ENCODE results near the gene AP4E1.
"Not testable (repeated sequence)": the region's sequence is repeated elsewhere in the genome, so short reads cannot be mapped to it uniquely, and the experiment has no call there.

Gene AP4E1

DNA sequence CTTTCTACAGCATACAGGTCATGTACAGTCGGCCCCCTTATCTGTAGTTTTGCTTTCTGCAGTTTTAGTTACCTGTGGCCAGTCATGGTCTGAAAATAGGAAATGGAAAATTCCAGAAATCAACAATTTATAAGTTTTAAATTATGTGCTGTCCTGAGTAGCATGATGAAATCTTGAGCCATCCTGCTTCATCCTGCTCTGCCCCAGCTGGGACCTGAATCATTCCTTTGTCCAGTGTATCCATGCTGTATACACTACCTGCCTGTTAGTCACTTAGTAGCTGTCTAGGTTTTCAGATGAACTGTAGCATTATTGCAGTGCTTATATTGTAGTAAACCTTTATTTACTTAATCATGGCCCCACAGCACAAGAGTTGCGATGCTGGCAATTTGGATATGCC is 44.8 kb downstream of the AP4E1 start:
- no peak for DNase-seq

DNA sequence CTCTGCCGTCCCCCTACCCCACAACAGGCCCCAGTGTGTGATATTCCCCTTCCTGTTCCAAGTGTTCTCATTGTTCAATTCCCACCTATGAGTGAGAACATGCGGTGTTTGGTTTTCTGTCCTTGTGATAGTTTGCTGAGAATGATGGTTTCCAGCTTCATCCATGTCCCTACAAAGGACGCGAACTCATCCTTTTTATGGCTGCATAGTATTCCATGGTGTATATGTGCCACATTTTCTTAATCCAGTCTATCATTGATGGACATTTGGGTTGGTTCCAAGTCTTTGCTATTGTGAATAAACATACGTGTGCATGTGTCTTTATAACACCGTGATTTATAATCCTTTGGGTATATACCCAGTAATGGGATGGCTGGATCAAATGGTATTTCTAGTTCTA is 46.4 kb downstream of the AP4E1 start:
- not testable (repeated sequence) for DNase-seq

DNA sequence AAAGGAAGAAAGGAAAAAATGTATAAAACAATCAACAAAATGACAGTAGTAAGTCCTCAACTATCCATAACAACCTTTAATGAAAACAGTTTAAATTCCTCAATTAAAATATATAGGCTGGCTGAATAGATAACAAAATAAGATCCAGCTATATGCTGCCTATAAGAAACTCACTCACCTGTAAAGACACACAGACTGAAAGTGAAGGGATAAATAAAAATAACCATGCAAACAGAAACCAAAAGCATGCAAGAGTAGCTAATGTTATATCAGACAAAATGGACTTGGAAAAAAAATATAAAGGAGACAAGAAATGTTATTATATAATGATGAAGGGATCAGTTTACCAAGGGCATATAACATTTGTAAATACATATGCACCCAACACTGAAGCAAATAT is 51.2 kb downstream of the AP4E1 start:
- no peak for DNase-seq

DNA sequence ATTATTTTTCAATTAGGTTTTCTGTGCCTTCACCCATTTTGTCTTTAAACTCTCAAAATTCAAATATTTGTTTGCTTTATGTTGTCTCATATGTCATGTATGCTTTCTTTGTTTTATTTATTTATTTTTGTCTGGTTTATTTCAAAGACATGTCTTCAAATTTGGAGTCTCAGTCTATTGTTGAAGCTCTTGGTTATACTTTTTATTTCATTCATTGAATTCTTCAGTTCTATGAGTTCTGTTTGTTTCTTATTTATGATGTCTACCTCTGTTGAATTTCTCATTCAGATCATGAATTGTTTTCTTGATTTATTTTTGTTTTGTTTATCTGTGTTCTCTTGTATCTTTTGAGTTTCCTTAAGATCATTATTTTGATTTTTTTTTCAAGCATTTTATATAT is 55.6 kb downstream of the AP4E1 start:
- no peak for DNase-seq

DNA sequence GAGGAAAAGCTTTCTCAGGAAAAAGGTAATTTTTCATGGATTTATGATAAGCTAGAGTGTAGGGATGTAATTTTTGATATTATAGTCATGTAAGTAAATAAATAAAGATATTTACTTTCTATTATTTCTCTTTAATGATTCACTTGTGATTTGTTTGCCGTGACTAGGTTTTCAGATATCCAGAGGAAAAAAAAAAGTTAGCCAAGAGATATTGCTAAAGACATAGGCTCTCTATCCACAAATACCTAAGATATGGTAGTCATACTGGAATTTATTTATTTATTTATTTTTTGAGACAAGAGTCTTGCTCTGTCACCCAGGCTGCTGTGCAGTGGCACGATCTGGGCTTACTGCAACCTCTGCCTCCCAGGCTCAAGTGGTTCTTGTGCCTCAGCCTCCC is 59.9 kb downstream of the AP4E1 start:
- DNase-seq, result no peak

DNA sequence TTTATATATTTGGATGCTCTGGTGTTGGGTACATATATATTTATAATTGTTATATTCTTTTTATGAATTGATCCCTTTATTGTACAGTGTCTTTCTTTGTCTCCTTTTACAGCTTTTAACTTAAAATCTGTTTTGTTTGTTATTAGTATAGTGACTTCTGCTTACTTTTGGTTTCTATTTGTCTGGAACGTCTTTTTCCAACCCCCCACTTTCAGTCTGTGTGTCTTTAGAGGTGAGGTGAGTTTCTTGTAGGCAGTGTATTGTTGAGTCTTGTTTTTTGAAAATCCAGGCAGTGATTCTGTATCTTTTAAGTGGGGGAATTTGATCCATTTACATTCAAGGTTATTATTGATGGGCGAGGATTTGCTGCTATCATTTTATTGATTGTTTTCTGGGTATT is 62.0 kb downstream of the AP4E1 start:
- DNase-seq, result no peak

DNA sequence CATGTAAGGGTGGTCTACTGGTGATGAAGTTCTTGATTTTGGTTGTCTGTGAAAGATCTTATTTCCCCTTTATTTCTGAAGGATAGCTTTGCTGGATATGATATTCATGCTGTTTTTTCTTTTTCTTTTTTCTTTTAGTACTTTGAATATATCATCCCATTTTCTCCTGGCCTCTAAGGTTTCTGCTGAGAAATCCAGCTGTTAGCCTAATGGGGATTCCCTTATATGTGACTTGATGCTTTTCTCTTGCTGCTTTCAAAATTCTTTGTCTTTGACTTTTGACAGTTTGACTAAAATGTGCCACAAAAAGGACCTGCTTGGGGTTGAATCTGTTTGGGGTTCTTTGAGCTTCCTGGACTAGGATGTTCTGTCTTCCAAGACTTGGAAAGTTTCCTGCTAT is 62.6 kb downstream of the AP4E1 start:
- no peak for DNase-seq

DNA sequence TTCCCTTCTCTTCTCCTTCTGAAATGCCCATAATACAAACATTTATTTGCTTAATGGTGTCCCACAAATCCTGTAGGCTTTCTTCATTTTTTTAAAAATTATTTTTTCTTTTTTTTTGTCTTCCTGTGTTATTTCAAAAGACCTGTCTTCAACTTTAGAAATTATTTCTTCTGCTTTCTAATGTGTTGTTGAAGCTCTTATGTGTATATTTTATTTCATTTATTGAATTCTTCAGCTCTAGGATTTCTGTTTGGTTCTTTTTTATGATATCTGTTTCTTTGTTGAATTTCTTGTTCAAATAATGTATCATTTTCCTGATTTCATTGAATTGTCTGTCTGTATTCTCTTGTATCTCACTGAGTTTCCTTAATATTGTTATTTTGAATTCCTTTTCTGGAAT is 63.1 kb downstream of the AP4E1 start:
- DNase-seq, result no peak

DNA sequence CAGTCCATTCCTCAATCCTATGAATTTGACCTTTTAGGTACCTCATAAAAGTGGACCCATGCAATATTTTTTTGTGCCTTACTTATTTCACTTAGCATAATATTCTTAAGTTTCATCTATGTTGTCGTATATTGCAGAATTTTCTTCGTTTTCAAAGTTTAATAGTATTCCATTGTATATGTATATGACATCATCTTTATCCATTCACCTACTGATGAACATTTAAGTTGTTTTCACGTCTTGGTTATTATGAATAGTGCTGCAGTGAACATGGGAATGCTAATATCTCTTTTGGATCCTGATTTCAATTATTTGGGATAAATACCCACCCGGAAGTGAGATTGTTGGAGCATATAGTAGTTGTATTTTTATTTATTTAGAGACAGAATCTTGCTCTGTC is 65.1 kb downstream of the AP4E1 start:
- no peak for DNase-seq

DNA sequence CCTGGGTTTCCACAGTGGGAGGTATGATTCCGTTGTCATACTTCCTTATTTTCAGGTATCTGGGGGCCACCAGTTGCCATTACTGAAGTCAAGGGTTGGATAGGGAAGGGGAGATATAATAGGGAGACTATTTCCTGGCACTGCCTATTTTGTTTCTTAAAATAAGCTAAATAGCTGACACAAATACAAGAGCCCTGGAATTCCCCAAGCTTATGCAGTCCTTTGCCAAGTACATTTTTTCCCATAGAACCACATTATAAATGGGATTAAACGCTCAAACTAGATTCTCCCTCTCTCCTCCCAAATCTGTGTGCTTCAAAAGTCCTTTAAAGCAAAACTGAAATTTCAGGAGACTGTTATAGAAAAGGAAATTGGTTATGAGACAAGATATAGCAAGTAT is 68.7 kb downstream of the AP4E1 start:
- DNase-seq, result no peak

DNA sequence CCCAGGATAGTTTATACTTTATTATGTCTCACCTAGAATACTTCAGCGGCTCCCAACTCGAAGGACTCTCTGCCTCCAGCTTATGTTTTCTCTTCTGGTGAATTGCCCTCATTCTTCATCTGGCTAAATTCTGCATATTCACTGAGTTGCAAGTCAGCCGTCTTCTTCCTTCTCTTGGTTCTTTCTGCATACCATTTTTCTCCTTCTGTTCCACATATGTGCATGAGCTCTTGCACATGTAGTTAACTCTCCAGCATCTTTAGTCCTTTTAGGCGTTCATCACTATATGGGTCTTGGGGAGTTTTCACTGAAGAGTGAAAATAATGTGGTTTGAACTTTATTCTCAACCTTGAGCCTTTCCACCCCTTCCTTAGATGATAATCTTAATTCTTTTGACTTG is 70.1 kb downstream of the AP4E1 start:
- no peak for DNase-seq

DNA sequence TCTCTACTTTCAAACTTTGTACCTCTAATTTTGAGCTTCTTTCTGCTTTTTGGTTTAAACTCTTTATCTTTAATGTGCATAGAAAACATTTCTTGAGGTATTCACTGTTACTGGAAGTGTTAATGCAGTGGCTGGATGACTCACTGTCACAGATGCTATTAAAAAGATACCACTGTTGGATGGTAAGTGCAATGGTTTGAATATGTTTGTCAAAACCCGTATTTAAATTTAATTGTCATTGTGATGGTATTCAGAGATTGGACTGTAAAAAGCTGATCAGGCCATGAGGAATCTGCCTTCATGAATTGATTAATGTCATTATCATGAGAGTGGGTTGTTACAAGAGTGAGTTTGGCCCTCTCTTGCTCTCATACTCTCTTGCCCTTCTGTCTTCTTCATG is 70.6 kb downstream of the AP4E1 start:
- no peak for DNase-seq

DNA sequence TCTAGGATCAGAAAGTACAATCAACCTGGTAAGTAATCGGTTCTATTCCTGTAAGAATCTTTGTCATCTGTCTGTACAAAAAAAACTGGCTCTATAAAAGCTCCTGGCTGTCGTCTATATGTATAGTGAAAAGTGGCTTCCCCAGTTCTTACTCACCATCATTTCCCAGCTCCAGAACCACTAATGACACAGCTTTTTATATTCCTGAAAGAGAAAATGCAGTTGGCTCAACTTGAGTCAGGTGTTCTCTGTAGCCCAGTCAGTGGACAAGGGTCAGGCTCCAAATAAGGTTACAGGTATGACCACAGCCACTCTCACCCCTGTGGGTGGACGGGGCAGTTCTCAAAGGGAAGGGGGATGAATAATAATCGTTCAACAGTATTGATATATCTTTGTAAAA is 85.1 kb downstream of the AP4E1 start:
- DNase-seq, result no peak

DNA sequence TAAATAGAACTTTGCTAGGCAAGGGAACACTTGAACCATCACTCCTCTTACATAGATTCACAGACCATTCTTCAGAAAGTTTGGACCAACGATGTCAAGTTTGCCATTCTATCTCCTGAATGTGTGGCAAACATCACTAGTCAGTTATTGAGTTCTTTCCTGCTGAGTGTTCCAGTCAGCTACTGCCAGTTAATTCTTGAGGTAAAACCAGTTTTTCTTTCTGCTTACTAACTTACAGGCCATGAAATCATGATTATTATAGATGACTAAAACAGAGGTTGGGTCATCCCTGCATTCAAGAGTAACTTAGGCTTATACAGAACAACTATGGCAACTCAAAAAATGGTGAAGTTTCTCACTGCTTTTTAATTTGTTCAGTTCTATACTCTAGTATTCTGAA is 88.2 kb downstream of the AP4E1 start:
- no peak for DNase-seq

DNA sequence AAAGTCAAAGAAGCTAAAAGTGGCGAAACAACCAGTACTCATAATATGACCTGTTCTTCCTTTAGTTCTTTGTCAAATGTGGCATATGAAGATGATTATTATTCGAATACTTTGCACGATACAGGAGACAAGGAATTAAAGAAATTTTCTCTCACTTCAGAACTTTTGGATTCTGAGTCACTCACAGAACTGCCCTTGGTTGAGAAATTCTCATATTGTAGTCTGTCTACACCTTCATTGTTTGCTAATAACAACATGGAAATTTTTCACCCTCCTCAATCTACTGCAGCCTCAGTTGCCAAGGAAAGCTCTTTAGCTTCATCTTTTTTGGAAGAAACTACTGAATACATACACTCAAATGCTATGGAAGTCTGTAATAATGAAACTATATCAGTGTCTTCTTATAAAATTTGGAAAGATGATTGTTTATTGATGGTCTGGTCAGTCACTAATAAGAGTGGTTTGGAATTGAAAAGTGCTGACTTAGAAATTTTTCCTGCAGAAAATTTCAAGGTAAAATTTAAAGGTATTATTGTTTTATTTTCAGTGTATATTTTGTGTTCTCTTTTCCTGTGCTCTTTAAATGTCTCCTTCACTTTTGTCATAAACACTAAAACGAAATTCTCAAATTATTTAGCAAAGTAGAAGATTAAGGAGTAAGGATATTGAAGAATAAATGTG is 89.0 kb downstream of the AP4E1 start:
- DNase-seq, result no peak

DNA sequence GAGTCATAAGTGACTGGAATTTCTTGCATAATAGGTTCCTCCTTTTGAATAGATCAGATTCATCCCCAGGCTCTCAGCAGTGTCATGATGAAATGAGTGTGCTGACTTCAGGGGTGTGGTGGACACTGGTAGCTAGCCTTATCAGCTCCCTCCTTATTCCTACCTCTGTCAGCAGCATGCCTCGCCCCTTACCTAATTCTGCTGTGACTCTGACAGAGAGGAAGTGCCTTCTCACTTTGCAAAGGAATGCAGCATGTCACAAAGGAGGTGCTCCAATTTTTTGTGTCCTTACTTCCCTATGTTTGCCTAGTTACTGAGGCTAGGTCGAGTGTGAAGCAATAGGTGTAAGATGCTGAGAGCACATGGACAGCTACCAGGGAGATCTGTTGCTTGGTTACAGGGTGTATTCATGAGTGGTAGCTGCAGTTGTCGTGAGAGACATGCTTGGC is 95.6 kb downstream of the AP4E1 start:
- no peak for DNase-seq

DNA sequence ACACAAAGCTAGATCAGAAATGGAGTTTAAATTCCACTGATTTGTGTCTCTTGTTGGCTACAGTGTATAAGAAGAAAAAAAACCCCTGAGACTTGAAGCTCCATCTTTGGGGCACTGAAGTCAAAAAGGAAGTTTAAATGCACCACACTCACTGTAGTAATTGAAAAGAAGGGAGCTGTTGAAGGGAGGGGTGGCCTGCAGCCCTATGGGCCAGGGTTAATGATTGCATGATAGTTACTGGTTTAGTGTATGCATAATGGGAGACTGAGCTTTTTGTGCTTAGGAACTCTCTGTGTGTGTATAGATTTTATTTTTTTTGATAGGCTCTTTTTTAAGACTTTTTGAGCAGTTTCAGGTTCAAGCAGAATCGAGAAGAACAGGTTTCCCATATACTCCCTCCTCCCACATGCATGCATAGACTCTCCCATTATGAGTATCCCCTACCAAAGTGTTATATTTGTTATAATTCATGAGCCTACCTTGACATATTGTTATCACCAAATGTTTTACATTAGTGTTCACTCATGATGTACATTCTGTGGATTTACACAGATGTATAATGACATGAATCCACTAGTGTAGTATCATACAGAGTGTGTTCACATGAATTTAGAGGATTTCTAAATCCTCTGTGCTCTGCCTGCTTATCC is 98.0 kb downstream of the AP4E1 start:
- no peak for DNase-seq

DNA sequence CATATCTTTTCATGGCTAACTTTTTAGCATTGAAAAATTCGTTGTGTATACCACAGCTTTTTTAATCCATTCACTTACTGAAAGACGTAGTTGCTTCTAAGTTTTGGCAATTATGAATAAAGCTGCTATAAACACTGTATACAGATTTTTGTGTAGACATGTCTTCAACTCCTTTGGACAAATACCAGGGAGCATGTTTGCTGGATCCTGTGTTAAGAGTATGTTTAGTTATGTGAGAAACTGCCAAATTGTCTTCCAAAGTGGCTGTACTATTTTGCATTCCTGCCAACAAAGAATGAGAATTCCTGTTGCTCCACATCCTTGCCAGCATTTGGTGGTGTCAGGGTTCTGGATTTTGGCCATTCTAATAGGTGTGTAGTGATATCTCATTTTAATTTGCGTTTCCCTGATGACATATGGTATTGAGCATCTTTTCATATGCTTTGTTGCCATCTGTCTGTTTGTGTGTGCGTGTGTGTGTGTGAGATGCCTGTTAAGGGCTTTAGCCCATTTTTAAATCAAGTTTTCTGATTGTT is 98.7 kb downstream of the AP4E1 start:
- no peak for DNase-seq

DNA sequence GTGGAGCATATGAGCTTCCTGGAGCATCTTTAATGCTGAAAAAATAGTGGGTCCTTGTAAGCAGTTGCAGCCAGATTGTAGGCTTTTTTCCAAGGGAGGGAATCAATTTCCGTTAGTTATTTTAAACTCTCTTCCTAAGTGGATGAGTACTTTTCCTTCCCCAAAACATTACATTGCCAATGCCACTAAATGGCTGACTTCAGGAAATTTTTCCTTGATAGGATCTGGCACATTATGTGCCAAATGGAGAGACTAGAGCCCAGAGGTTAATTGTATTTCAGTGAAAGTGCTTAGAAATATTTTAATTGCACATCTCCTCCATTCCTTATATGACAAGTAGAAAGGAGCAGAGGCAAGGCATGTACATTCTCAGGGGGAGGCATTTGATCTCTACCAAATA is 102.7 kb downstream of the AP4E1 start:
- no peak for DNase-seq

DNA sequence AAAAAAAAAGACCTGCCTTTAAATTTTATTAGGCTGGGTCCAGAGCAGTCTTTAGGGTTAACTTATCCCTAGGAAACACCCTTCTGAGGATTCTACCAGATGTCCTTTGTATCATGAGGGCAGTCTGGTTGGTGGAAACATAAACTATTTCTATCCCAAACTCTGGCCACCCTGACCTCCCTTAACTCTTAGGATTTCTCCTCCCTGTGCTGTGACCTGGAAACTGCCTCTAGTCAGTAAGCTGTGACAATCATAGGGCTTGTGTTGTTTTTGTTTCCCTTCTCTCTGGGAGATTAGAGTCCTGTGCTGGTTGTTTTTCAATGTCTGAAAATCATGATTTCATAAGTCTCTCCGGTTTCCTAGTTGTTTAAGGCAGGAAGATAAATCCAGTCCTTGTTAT is 108.1 kb downstream of the AP4E1 start:
- DNase-seq, result no peak

DNA sequence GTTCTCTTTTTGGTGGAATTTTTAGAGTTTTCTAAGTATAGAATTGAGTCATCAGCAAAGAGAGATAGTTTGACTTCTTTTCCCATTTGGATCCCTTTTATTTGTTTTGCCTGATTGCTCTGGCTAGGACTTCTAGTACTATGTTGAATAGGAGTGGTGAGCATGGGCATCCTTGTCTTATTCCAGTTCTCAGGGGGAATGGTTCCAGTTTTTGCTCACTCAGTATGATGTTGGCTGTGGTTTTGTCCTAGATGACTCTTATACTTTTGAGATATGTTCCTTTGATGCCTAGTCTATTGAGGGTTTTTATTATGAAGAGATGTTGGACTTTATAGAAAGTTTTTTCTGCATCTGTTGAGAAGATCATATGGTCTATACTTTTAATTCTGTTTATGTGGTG is 113.7 kb downstream of the AP4E1 start:
- DNase-seq, result no peak

DNA sequence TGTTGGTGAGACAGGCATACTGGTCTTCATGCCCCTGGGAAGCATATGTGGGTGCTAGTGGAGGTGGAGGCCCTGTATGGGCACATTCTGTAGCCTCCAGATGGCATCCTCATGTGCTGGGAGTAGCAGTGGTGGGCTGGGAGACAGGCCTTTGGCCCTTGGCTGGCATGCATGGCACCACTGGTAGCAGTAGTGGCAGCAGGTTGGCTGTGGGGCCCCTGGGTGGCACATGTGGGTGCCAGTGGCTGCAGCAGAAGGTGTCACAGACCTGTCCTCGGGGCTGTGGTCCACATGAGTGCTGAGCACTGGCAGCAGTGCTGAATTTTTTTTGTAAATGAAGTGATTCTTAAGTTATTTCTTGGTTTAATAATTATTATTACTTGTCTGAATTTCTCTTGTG is 115.0 kb downstream of the AP4E1 start:
- no peak for DNase-seq

DNA sequence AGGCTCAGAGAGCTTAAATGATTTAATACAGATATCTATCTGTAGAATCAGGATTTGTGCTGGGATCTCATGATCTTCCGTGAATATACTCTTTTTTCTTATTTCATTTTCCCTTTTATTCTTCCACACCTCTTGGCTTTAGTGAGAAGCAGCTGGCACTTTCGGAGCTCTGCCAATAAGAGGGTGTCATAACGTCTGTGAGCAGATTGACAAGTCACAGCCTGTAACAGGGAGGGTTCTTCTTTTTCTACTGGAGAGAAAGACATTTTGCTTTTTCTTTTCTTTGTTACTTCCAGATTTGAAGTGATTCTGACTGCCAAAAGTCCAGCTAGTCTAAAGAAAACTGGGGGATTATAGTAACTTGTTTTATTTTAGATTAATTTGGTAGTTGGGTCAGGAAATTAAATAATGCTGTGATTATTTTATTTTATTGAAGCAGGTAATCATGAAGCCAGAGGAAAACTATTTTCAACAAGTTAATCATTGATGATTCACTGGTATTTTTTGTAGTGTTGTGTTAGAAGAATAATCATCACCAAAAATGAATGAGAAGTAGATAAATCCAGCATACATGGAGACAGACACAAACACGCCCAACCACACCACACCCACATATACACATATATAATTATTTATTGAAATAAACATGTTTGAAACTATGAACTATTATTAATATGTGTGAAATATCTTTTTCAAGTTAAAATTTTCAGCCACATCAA is 116.4 kb downstream of the AP4E1 start:
- no peak for DNase-seq

DNA sequence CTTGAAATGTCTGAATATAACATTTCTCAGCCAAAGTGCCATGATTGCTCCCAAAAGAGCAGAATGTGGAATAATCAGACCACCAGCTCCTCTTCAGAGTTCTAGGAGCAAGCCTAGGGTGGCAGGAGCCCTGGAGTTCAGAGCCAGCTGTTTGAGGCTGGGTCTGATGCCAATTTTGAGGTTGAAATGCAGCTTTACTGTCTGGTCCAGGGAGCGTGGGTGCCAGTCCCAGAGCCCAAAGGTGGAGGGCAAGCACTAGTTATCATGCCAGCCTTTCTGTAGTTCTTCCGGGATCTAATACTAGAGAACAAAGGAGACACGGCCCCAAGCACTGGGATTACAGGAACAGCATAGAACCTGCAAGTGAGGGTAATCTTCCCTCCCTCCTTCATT is 117.0 kb downstream of the AP4E1 start:
- DNase-seq, result no peak
